Loucy (cell line): ENCODE results near the gene SLC35A5.
A peak's percentile ranks its signal among the peaks of the same experiment; 100 is the strongest.

Source experiments
- H2AFZ ChIP-seq: fragments of 200-600 bp; sonication (generic); 2 replicates; pipeline ENCODE4 v1.6.0; 2016; ENCODE audit warnings: antibody characterized with exemption, mild to moderate bottlenecking, low read length, moderate library complexity
- H3F3A ChIP-seq: fragments of 200-600 bp; 2 replicates; pipeline ENCODE4 v1.6.0; 2016; ENCODE audit warnings: antibody characterized with exemption, low read depth, mild to moderate bottlenecking
- H3K27me3 ChIP-seq: fragments of 200-600 bp; sonication (generic); 2 replicates; pipeline ENCODE4 v1.6.1; 2014; ENCODE audit warnings: low read length, mild to moderate bottlenecking; ENCODE audit not compliant: insufficient read depth, poor library complexity, severe bottlenecking
- H3K36me3 ChIP-seq: fragments of 200-600 bp; sonication (generic); 2 replicates; pipeline ENCODE4 v1.6.1; 2016; ENCODE audit warnings: low read length; ENCODE audit not compliant: insufficient read depth
- H3K4me1 ChIP-seq: fragments of 200-600 bp; sonication (generic); 2 replicates; pipeline ENCODE4 v1.5.1; 2014; ENCODE audit warnings: low read length, mild to moderate bottlenecking; ENCODE audit not compliant: insufficient read depth, poor library complexity, severe bottlenecking
- H3K4me2 ChIP-seq: fragments of 200-600 bp; sonication (generic); 2 replicates; pipeline ENCODE4 v1.6.0; 2014; ENCODE audit warnings: antibody characterized with exemption, low read length, low read depth, mild to moderate bottlenecking; ENCODE audit not compliant: poor library complexity, severe bottlenecking
- H3K4me3 ChIP-seq: fragments of 200-600 bp; sonication (generic); 2 replicates; pipeline ENCODE4 v1.5.1; 2014; ENCODE audit warnings: low read length, mild to moderate bottlenecking, mixed read lengths; ENCODE audit not compliant: poor library complexity, severe bottlenecking
- H3K79me2 ChIP-seq: fragments of 200-600 bp; sonication (generic); 2 replicates; pipeline ENCODE4 v1.6.1; 2014; ENCODE audit warnings: low read length; ENCODE audit not compliant: insufficient read depth
- H3K9ac ChIP-seq: fragments of 200-600 bp; sonication (generic); 2 replicates; pipeline ENCODE4 v1.6.0; 2014; ENCODE audit warnings: mild to moderate bottlenecking, low read depth, low read length, moderate library complexity; ENCODE audit not compliant: poor library complexity, severe bottlenecking
- H3K9me2 ChIP-seq: fragments of 200-600 bp; sonication (generic); replicated peaks from 2 replicates; pipeline ENCODE4 v1.6.1; 2016; ENCODE audit warnings: low read depth, low read length, mixed read lengths
- H3K9me3 ChIP-seq: fragments of 200-600 bp; sonication (generic); 2 replicates; pipeline ENCODE4 v1.6.1; 2014; ENCODE audit warnings: mild to moderate bottlenecking, antibody characterized with exemption, low read length, low read depth; ENCODE audit not compliant: insufficient read depth
- H4K20me1 ChIP-seq: fragments of 200-600 bp; sonication (generic); 2 replicates; pipeline ENCODE4 v1.6.0; 2014; ENCODE audit warnings: antibody characterized with exemption, low read length, mild to moderate bottlenecking; ENCODE audit not compliant: insufficient read depth, poor library complexity, severe bottlenecking
- CTCF ChIP-seq: fragments of 200-600 bp; sonication (generic); conservative IDR thresholded peaks from 2 replicates; pipeline ENCODE4 v1.5.1; 2014; ENCODE audit warnings: mild to moderate bottlenecking, antibody characterized with exemption, low read length
- EZH2phosphoT487 ChIP-seq: fragments of 200-600 bp; IDR thresholded peaks from 2 replicates; pipeline ENCODE4 v1.6.1; 2018; ENCODE audit warnings: antibody characterized with exemption, mild to moderate bottlenecking, moderate library complexity, borderline replicate concordance

The SLC35A5 gene

GRCh38 chr3:112555535-112556170 is 6.2 kb upstream of the SLC35A5 start:
- H2AFZ ChIP-seq, result no peak overlapping the region
- H3K9ac ChIP-seq, result peak overlapping the region; percentile 58
- H3K36me3 ChIP-seq, result peaks cover 16% of the 10 kb centered on the region; the same call in 1 of the 2 replicates
- H3F3A ChIP-seq, result no peaks in the 10 kb centered on the region
- H3K4me1 ChIP-seq, result peaks cover 37% of the 10 kb centered on the region
- peak overlapping the region; percentile 60 for H3K4me2 ChIP-seq
- TF ChIP-seq CTCF (no peak), EZH2phosphoT487 (no peak)
- no peaks in the 10 kb centered on the region for H3K9me2 ChIP-seq
- peaks cover 89% of the 10 kb centered on the region for H3K79me2 ChIP-seq
- H3K9me3 ChIP-seq, result no peaks in the 10 kb centered on the region
- peaks cover 41% of the 10 kb centered on the region for H4K20me1 ChIP-seq
- H3K27me3 ChIP-seq, result no peaks in the 10 kb centered on the region
- H3K4me3 ChIP-seq, result peak overlapping the region; percentile 68

GRCh38 chr3:112557976-112558375 is 3.9 kb upstream of the SLC35A5 start:
- Histone ChIP-seq H3F3A (no peaks in the 10 kb centered on the region), H3K36me3 (peaks cover 8% of the 10 kb centered on the region; the same call in 1 of the 2 replicates), H3K4me2 (peak overlapping the region; percentile 93)

GRCh38 chr3:112560307-112560706 is 1.5 kb upstream of the SLC35A5 start:
- Histone ChIP-seq H4K20me1 (peaks cover 40% of the 10 kb centered on the region), H3K4me2 (peak overlapping the region; percentile 93), H3K4me3 (peak overlapping the region; percentile 79), H3K9me2 (no peaks in the 10 kb centered on the region), H3K79me2 (peaks cover 67% of the 10 kb centered on the region), H3K4me1 (peaks cover 45% of the 10 kb centered on the region), H3F3A (no peaks in the 10 kb centered on the region), H3K27me3 (no peaks in the 10 kb centered on the region), H3K9me3 (no peaks in the 10 kb centered on the region), H3K9ac (peak overlapping the region; percentile 83), H3K36me3 (peaks cover 6% of the 10 kb centered on the region; the same call in 1 of the 2 replicates), H2AFZ (no peak overlapping the region)
- no peak for TF ChIP-seq CTCF

More at GRCh38 chr3:112557976-112558375, 3.9 kb upstream of the SLC35A5 start:
- no peak for TF ChIP-seq CTCF
- TF ChIP-seq EZH2phosphoT487, result no peak
- no peak overlapping the region for H2AFZ ChIP-seq
- H3K9me2 ChIP-seq, result no peaks in the 10 kb centered on the region
- H3K4me3 ChIP-seq, result peak overlapping the region; percentile 79
- peaks cover 42% of the 10 kb centered on the region for H4K20me1 ChIP-seq
- H3K9ac ChIP-seq, result no peak overlapping the region
- H3K79me2 ChIP-seq, result peaks cover 82% of the 10 kb centered on the region
- H3K27me3 ChIP-seq, result no peaks in the 10 kb centered on the region
- H3K4me1 ChIP-seq, result peaks cover 40% of the 10 kb centered on the region
- no peaks in the 10 kb centered on the region for H3K9me3 ChIP-seq
